ENCODE data around the gene CAMTA1. TPM values are rescaled to one million over a fixed set of nuclear protein-coding genes. Genes with fewer than 3 reads are reported as not detected.

Gene CAMTA1
- total RNA-seq, 2 donors from 2014 or later, result 109 to 128 TPM

- intact Hi-C loops (cut with DNase I), result no loop called here
- DNase-seq, result no peak
- no peak for ATAC-seq
These were observed 234.3 kb downstream of the CAMTA1 start for GRCh38 chr1:7019510-7019909.

DNA sequence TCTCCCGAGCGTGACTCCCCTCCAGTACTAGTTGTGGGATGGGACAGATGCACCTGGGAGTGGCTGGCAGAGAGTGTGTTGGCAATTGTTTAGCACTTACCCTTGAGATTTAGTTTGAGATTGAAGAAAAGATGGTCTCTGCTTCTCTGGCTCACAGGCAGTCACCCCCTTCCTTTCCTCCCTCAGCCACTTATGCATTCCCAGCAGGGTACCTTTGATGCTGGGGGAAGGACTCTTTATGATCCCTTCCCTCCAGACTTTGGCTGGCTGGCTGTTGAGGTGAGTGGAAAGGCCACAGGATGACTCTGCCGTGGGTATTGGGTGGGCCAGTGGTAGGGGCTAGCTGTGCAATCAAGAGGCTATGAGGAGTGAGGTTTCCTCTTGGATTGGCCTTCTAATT, 236.8 kb downstream of the CAMTA1 start:
- ATAC-seq (no peak), DNase-seq (no peak)
- intact Hi-C loops (cut with DNase I), result no loop called here

DNA sequence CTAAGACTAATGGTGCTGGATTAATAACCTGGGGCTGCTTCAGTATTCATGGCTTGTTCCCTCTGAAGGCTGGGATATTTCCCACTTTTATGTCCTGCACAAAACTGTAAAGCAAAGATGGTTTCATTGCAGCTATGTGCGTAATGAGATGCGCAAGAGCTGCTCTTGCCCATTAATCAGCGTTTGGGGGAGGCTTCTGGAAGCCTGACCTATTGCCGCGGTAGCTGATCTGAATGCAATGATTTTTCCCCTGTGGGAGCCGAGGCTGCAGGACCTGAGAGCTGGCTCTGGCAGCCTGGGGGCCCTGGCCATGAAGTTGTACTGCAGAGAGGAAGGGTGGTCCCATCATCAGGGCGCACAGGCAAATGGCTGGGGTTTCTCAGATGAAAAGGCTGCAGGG, 239.8 kb downstream of the CAMTA1 start:
- ATAC-seq (no peak), DNase-seq (no peak)
- intact Hi-C loops (cut with DNase I), result no loop called here

GRCh38 chr1:7026169-7026568, 240.9 kb downstream of the CAMTA1 start:
- DNase-seq (no peak), ATAC-seq (no peak)
- intact Hi-C loops (cut with DNase I), result no loop called here

GRCh38 chr1:7032992-7033391, 247.7 kb downstream of the CAMTA1 start:
- intact Hi-C loops (cut with DNase I), result no loop called here
- ATAC-seq, result no peak
- no peak for DNase-seq

DNA sequence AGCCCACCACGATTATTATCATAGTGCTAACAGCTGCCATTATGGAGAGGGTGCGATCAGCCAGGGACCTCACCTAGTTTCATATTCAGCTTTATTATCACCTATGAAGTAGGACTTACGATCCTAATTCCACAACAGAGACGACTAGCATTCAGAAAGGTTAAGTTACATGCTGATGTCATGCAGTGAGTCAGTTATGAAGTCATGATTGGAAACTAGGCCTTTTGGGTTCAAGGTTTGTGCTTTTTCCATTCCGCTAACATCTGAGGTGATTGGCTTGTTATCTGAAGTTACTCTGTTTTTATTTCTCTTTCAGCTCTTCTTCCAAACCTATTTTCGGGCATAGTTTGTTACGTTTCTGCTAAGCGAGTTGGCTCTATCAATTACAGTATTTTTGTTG, 251.1 kb downstream of the CAMTA1 start:
- intact Hi-C loops (cut with DNase I), result no loop called here
- DNase-seq, result no peak

DNA sequence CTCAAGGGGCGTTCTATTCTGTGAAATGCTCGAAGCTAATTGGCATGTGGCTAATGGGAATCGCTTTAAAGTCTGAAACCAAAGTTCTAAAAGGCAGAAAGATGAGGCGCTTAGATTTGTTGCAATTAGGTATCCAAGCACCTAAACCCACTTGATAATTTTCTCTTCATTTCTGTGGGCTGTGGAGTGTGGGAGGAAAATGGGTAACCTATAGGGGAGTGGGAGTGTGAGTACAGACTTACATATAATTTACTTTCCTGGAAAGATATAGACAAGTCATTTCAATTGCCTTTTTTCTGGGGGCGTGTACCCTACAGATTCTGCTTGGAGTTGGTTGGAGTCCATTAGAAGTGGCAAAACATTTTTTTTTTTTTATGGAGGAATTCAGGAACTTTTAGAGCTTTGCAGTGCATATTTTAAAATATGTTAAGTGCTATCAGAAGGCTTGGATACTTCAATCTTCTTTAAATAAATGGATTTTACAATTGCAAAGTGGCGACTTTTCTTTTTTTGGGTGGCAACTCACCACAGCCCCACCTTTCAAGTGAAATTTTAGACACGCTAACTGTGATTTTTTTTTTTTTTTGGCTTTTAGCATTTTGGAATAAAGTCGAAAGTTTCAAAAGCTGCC, 254.5 kb downstream of the CAMTA1 start:
- DNase-seq (no peak), ATAC-seq (no peak)
- intact Hi-C loops (cut with DNase I), result loop anchor here in 1 of 2 donors (10.0 kb wide), 2 partner anchors 165 to 605 kb away; no protein-coding TSS in a partner anchor

More for the DNA sequence above, 251.1 kb downstream of the CAMTA1 start:
- ATAC-seq, result no peak

- DNase-seq (no peak), ATAC-seq (no peak)
- intact Hi-C loops (cut with DNase I), result loop anchor here in 1 of 2 donors (10.0 kb wide), 2 partner anchors 164 to 604 kb away; no protein-coding TSS in a partner anchor
These were observed 255.9 kb downstream of the CAMTA1 start for GRCh38 chr1:7040969-7041695.

GRCh38 chr1:7042322-7043190, 257.3 kb downstream of the CAMTA1 start:
- ATAC-seq (no peak), DNase-seq (no peak)
- intact Hi-C loops (cut with DNase I), result loop anchor here (2.0 to 10.0 kb wide), 3 partner anchors 162 to 602 kb away; no protein-coding TSS in a partner anchor

DNA sequence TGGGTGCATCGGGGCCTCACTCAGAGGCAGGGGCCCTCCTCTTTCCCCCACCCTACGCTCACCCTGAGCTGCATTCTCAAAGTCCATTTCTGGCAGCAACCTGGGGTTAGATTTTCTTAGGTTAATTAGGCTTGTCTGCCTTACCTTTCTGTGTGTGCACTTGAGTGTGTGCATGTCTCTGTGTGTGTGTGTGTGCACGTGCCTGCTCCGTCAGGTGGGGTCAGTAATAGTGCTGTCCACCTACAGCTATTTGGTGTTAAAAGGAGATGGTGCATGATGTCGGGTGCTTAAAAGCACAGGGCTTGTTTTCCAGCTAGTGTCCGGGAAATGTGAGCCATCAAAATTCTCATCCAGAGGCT, 257.9 kb downstream of the CAMTA1 start:
- DNase-seq, result no peak
- intact Hi-C loops (cut with DNase I), result loop anchor here (2.0 to 10.0 kb wide), 3 partner anchors 162 to 602 kb away; no protein-coding TSS in a partner anchor
- no peak for ATAC-seq

- DNase-seq (no peak), ATAC-seq (no peak)
- intact Hi-C loops (cut with DNase I), result loop anchor here (2.0 to 10.0 kb wide), 3 partner anchors 161 to 601 kb away; no protein-coding TSS in a partner anchor
These were observed 258.7 kb downstream of the CAMTA1 start for GRCh38 chr1:7043719-7044535.

GRCh38 chr1:7045897-7046296, 260.6 kb downstream of the CAMTA1 start:
- no peak for ATAC-seq
- intact Hi-C loops (cut with DNase I), result loop anchor here in 1 of 2 donors (10.0 kb wide), 2 partner anchors 159 to 599 kb away; no protein-coding TSS in a partner anchor
- DNase-seq, result no peak

DNA sequence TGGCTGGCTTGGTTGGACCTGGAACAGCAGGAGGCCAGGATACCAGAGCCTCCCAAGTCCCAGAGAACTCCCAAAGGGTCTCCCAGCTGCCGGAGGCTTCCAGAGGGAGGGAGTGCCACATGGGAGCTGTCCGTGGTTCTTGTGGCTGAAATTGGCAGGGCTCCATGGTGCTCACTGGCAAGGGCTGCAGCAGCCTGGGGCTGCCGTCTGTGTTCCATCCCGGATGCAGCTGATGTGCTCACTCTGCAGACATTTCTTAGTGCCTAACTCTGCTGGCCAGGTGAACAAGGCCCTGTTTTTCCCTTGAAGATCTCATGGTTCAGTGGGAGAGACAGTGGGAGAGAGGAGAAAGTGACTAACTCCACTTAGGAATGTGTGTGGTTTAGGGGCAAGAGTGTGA, 261.1 kb downstream of the CAMTA1 start:
- ATAC-seq (peak; percentile 27 to 48), DNase-seq (no peak)
- intact Hi-C loops (cut with DNase I), result loop anchor here in 1 of 2 donors (10.0 kb wide), 2 partner anchors 158 to 598 kb away; no protein-coding TSS in a partner anchor

- intact Hi-C loops (cut with DNase I), result loop anchor here in 1 of 2 donors (10.0 kb wide), 2 partner anchors 158 to 598 kb away; no protein-coding TSS in a partner anchor
- ATAC-seq (no peak), DNase-seq (no peak)
These were observed 261.6 kb downstream of the CAMTA1 start for GRCh38 chr1:7046891-7047290.

DNA sequence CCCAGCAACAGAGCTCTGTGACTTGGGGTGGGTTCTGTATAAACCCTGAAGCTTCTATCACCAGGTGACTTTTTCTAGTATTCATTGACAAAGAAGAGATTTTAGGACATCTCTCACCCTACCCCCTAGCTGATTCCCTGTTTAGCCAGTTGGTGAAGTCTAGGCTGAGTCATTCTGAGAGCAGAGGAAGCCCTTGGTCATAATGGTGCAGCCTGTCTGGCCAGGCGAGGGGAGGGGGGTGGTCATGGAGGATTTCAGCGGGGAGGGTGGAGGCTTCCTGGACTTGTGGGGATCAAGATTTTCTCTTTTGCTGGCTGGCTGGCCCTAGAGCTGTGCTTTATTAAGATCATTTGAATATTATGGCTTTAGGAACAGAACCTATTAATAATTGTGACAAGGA, 262.6 kb downstream of the CAMTA1 start:
- DNase-seq, result no peak
- intact Hi-C loops (cut with DNase I), result loop anchor here in 1 of 2 donors (10.0 kb wide), 2 partner anchors 157 to 597 kb away; no protein-coding TSS in a partner anchor
- ATAC-seq, result no peak

GRCh38 chr1:7048395-7048794, 263.1 kb downstream of the CAMTA1 start:
- ATAC-seq, result no peak
- no peak for DNase-seq
- intact Hi-C loops (cut with DNase I), result loop anchor here in 1 of 2 donors (10.0 kb wide), 2 partner anchors 156 to 596 kb away; no protein-coding TSS in a partner anchor

GRCh38 chr1:7049913-7050625, 264.8 kb downstream of the CAMTA1 start:
- ATAC-seq (no peak), DNase-seq (no peak)
- intact Hi-C loops (cut with DNase I), result loop anchor here in 1 of 2 donors (10.0 kb wide), 2 partner anchors 155 to 595 kb away; no protein-coding TSS in a partner anchor
